ENCODE measurements around the gene DOK6.

The DOK6 gene

GRCh38 chr18:69636529-69637301 lies 236.0 kb downstream of the DOK6 start:
- H3K4me3 ChIP-seq (ENCODE audit: low read length) = no peak overlapping the region
- TF ChIP-seq, protein P1, sequence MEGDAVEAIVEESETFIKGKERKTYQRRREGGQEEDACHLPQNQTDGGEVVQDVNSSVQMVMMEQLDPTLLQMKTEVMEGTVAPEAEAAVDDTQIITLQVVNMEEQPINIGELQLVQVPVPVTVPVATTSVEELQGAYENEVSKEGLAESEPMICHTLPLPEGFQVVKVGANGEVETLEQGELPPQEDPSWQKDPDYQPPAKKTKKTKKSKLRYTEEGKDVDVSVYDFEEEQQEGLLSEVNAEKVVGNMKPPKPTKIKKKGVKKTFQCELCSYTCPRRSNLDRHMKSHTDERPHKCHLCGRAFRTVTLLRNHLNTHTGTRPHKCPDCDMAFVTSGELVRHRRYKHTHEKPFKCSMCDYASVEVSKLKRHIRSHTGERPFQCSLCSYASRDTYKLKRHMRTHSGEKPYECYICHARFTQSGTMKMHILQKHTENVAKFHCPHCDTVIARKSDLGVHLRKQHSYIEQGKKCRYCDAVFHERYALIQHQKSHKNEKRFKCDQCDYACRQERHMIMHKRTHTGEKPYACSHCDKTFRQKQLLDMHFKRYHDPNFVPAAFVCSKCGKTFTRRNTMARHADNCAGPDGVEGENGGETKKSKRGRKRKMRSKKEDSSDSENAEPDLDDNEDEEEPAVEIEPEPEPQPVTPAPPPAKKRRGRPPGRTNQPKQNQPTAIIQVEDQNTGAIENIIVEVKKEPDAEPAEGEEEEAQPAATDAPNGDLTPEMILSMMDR (IDR thresholded peaks at IDR 0.05; ENCODE audit: insufficient read depth, low read depth, low read length, missing control alignments) = no peak
- DNase-seq (ENCODE audit: low read depth) = no peak

- no peak overlapping the region for H3K4me3 ChIP-seq (ENCODE audit: low read length)
- DNase-seq (ENCODE audit: low read depth) = no peak
- TF ChIP-seq, protein P1 (IDR thresholded peaks at IDR 0.05; ENCODE audit: insufficient read depth, low read depth, low read length, missing control alignments) = no peak
Observed at GRCh38 chr18:69638056-69638455, 237.4 kb downstream of the DOK6 start.

DNA sequence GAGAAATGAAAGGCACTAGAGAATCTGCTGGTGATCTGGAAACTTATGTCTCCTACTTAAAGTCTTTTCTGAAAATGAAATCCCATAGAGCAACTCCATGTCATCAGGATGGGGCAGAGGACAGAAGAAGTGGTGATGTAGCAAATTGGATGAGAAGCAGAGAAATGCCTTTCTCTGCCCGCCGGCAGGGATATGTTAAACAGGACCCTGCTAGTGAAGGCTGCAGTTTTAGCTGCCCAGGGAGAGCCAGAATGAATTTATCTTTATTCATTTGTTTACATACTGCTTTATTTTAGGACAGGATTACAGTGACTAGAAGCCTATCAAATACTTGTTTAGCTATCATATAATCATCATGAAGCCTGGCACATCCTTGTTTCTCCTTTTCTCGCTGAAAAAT lies 247.0 kb downstream of the DOK6 start:
- no peak overlapping the region for H3K4me3 ChIP-seq (ENCODE audit: low read length)
- TF ChIP-seq, protein P1 (IDR thresholded peaks at IDR 0.05; ENCODE audit: insufficient read depth, low read depth, low read length, missing control alignments) = no peak
- no peak for DNase-seq (ENCODE audit: low read depth)

- TF ChIP-seq, protein P1 (IDR thresholded peaks at IDR 0.05; ENCODE audit: insufficient read depth, low read depth, low read length, missing control alignments) = no peak
- DNase-seq (ENCODE audit: low read depth) = no peak
Observed at GRCh38 chr18:69648486-69648885, 247.8 kb downstream of the DOK6 start.

DNA sequence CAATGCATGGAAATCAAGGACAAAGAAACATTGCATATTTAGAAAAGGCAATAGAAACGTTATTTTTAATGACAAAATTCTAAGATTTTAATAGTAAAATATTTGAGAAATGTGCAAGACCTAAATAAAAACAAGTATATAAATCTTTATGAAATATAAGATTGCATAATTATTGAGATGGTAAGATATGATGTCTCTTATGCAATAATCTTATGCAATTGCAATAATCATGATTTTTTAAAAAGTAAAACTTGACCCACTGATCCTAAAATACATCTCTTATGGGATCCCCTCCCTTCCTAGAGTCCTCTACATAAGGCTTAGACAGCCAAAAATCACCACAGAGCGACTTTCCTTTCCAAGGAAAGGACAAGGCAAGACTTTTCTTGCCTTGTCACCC lies 249.0 kb downstream of the DOK6 start:
- no peak overlapping the region for H3K4me3 ChIP-seq (ENCODE audit: low read length)
- TF ChIP-seq, protein P1 (IDR thresholded peaks at IDR 0.05; ENCODE audit: insufficient read depth, low read depth, low read length, missing control alignments) = no peak
- no peak for DNase-seq (ENCODE audit: low read depth)

More at GRCh38 chr18:69648486-69648885, 247.8 kb downstream of the DOK6 start:
- no peak overlapping the region for H3K4me3 ChIP-seq (ENCODE audit: low read length)

- TF ChIP-seq, protein P1 (IDR thresholded peaks at IDR 0.05; ENCODE audit: insufficient read depth, low read depth, low read length, missing control alignments) = no peak
- no peak overlapping the region for H3K4me3 ChIP-seq (ENCODE audit: low read length)
- DNase-seq (ENCODE audit: low read depth) = no peak
Observed at GRCh38 chr18:69651243-69651642, 250.6 kb downstream of the DOK6 start.

DNA sequence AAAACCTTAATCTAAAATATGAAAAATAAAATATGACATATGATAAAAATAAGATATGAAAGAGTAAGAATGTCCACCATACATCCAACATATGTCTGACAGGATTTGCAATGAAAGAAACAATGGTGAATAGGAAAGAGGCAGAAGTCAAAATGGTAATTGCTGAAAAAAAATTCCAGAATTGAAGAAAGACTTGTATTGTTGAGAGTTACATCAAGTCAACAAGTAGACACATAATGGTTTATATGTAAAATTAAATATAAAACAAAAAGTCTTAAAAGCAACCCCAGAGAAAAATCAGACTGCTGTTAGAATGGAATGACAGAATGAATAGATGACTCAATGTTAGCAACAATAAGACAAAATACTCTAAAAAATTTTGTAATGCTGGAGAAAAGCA lies 255.1 kb downstream of the DOK6 start:
- DNase-seq (ENCODE audit: low read depth) = no peak
- TF ChIP-seq, protein P1 (IDR thresholded peaks at IDR 0.05; ENCODE audit: insufficient read depth, low read depth, low read length, missing control alignments) = no peak

More for the DNA sequence above, 255.1 kb downstream of the DOK6 start:
- H3K4me3 ChIP-seq (ENCODE audit: low read length) = no peak overlapping the region

Data from epithelial cell of esophagus (primary cell).